ENCODE results near the gene TEKT4.

GRCh38 chr2:94890234-94890633, 19.0 kb downstream of the TEKT4 start:
- TF ChIP-seq SIN3A (IDR thresholded peaks at IDR 0.05; ENCODE audit: borderline replicate concordance, low read depth, low read length) (no peak), E2F5 (CRISPR knock-in tag; conservative IDR thresholded peaks at IDR 0.05) (no peak), ZFP36L1 (CRISPR knock-in tag; IDR thresholded peaks at IDR 0.05) (no peak), MTA3 (CRISPR knock-in tag; IDR thresholded peaks at IDR 0.05) (no peak)

Data from HepG2 (cell line).